DOHH2 (cell line): ENCODE results near the gene ROR2.

Experiments
- H3F3A ChIP-seq: fragments of 200-600 bp; sonication (generic), shearing (Covaris generic); 2 replicates; pipeline ENCODE4 v1.6.0; 2016; ENCODE audit warnings: antibody characterized with exemption, mild to moderate bottlenecking; ENCODE audit not compliant: control insufficient read depth, insufficient read depth
- H3K27ac ChIP-seq: fragments of 200-600 bp; sonication (generic); 2 replicates; pipeline ENCODE4 v1.5.1; 2014; ENCODE audit warnings: low read depth, mild to moderate bottlenecking, low read length, moderate library complexity
- H3K27me3 ChIP-seq: fragments of 200-600 bp; sonication (generic); 2 replicates; pipeline ENCODE4 v1.6.1; 2014; ENCODE audit warnings: mild to moderate bottlenecking, low read length, mixed read lengths; ENCODE audit not compliant: control insufficient read depth
- H3K36me3 ChIP-seq: fragments of 200-600 bp; sonication (generic); 2 replicates; pipeline ENCODE4 v1.6.1; 2014; ENCODE audit warnings: mild to moderate bottlenecking, low read length, moderate library complexity, mixed read lengths; ENCODE audit not compliant: control insufficient read depth
- H3K4me1 ChIP-seq: fragments of 200-600 bp; sonication (generic); 2 replicates; pipeline ENCODE4 v1.6.1; 2014; ENCODE audit warnings: mild to moderate bottlenecking, low read length, mixed read lengths; ENCODE audit not compliant: control insufficient read depth
- H3K4me2 ChIP-seq: fragments of 200-600 bp; sonication (generic); 2 replicates; pipeline ENCODE4 v1.6.0; 2014; ENCODE audit warnings: mild to moderate bottlenecking, low read length, moderate library complexity
- H3K4me3 ChIP-seq: fragments of 200-600 bp; sonication (generic); 2 replicates; pipeline ENCODE4 v1.5.1; 2014; ENCODE audit warnings: mild to moderate bottlenecking, low read length, mixed read lengths
- H3K79me2 ChIP-seq: fragments of 200-600 bp; sonication (generic); 2 replicates; pipeline ENCODE4 v1.6.1; 2014; ENCODE audit warnings: mild to moderate bottlenecking, low read length, mixed read lengths; ENCODE audit not compliant: control insufficient read depth
- H3K9me2 ChIP-seq: fragments of 200-600 bp; sonication (generic); replicated peaks from 2 replicates; pipeline ENCODE4 v1.6.1; 2014; ENCODE audit warnings: mild to moderate bottlenecking, low read length, mixed read lengths; ENCODE audit not compliant: control insufficient read depth
- H3K9me3 ChIP-seq: fragments of 200-600 bp; sonication (generic); 2 replicates; pipeline ENCODE4 v1.6.1; 2014; ENCODE audit warnings: antibody characterized with exemption, low read length, mixed read lengths; ENCODE audit not compliant: control insufficient read depth, insufficient read depth
- H4K20me1 ChIP-seq: fragments of 200-600 bp; sonication (generic); 2 replicates; pipeline ENCODE4 v1.6.0; 2014; ENCODE audit warnings: low read depth, mild to moderate bottlenecking, antibody characterized with exemption, low read length, moderate library complexity; ENCODE audit not compliant: control insufficient read depth, insufficient read depth
- EZH2phosphoT487 ChIP-seq: fragments of 200-600 bp; sonication (generic); IDR thresholded peaks from 2 replicates; pipeline ENCODE4 v1.6.1; 2017; ENCODE audit warnings: borderline replicate concordance, mild to moderate bottlenecking, antibody characterized with exemption, low read length, moderate library complexity, mixed read lengths
- TF ChIP-seq, protein P1 (sequence below): fragments of 200-600 bp; sonication (generic); IDR thresholded peaks from one replicate; pipeline ENCODE4 v1.5.1; 2014; ENCODE audit warnings: antibody characterized with exemption, mild to moderate bottlenecking, low read depth, low read length; ENCODE audit not compliant: poor library complexity, severe bottlenecking

Gene ROR2

DNA sequence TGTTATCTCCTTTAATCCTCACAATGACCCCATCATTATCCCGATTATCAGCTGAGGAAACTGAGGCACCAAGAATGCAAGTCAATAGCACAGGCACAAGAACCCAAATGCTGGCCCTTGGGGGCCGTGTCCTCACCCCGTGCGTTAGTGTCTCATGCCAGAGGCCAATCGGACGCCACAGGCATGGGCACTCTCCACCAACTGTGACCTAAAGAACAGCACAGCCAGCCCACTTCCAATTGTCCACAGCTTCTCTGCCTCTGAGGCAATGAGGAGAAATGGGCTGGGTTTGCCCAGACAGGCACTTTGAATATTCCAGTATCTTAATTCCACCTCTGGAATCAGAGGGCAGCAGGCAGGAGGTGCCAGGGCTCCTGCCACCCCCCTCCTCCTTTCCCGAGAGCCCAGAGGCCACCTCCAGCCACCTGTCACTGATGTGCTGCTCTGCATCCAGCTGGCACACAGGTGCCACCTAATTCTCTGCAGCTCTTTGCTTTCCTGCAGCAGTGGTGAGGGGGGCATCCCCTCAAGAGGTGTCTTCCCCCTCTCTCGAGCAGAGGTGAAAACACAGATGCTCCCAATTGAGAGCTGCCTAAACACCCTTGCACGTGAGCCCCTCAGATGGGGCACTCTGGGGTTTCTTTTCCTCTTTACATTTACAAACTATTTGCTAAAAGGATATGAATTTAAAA is 107.5 kb downstream of the ROR2 start:
- no peak overlapping the region for H3K4me2 ChIP-seq
- no peak overlapping the region for H3K27ac ChIP-seq
- no peaks in the 10 kb centered on the region for H4K20me1 ChIP-seq

DNA sequence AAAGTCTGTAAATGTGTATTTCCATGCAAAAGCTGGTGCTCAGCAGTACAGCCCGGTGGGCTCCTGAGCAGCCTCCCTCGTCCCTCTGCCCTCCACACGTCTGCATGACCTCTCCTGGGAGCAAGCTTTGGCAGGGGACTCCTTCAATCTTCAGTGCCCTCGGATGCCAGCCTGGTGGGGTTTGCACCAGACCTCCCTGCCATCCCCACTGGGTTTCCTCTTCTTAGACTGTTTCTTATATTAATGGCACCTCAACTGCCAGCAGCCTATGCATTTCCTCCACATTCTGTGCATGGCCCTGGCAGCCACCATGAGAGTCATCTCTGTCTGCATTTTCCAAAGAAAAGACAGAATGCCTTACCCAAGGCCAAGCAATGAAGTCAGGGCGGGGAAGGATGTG is 108.4 kb downstream of the ROR2 start:
- no peaks in the 10 kb centered on the region for H3K36me3 ChIP-seq
- no peaks in the 10 kb centered on the region for H3K9me2 ChIP-seq
- no peaks in the 10 kb centered on the region for H3K9me3 ChIP-seq
- no peak overlapping the region for H3K4me2 ChIP-seq
- no peak overlapping the region for H3K27ac ChIP-seq
- TF ChIP-seq, protein P1, sequence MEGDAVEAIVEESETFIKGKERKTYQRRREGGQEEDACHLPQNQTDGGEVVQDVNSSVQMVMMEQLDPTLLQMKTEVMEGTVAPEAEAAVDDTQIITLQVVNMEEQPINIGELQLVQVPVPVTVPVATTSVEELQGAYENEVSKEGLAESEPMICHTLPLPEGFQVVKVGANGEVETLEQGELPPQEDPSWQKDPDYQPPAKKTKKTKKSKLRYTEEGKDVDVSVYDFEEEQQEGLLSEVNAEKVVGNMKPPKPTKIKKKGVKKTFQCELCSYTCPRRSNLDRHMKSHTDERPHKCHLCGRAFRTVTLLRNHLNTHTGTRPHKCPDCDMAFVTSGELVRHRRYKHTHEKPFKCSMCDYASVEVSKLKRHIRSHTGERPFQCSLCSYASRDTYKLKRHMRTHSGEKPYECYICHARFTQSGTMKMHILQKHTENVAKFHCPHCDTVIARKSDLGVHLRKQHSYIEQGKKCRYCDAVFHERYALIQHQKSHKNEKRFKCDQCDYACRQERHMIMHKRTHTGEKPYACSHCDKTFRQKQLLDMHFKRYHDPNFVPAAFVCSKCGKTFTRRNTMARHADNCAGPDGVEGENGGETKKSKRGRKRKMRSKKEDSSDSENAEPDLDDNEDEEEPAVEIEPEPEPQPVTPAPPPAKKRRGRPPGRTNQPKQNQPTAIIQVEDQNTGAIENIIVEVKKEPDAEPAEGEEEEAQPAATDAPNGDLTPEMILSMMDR = no peak
- no peak for TF ChIP-seq EZH2phosphoT487
- no peak overlapping the region for H3K4me3 ChIP-seq
- peaks cover 15% of the 10 kb centered on the region for H3K27me3 ChIP-seq
- no peaks in the 10 kb centered on the region for H3K79me2 ChIP-seq
- H4K20me1 ChIP-seq = no peaks in the 10 kb centered on the region
- no peaks in the 10 kb centered on the region for H3K4me1 ChIP-seq
- H3F3A ChIP-seq = no peaks in the 10 kb centered on the region

More for the DNA sequence above, 107.5 kb downstream of the ROR2 start:
- H3F3A ChIP-seq = no peaks in the 10 kb centered on the region
- TF ChIP-seq, protein P1 = no peak
- TF ChIP-seq EZH2phosphoT487 = no peak
- peaks cover 10% of the 10 kb centered on the region for H3K27me3 ChIP-seq
- H3K4me3 ChIP-seq = no peak overlapping the region
- no peaks in the 10 kb centered on the region for H3K79me2 ChIP-seq
- no peaks in the 10 kb centered on the region for H3K9me3 ChIP-seq
- no peaks in the 10 kb centered on the region for H3K4me1 ChIP-seq
- no peaks in the 10 kb centered on the region for H3K9me2 ChIP-seq
- H3K36me3 ChIP-seq = no peaks in the 10 kb centered on the region

DNA sequence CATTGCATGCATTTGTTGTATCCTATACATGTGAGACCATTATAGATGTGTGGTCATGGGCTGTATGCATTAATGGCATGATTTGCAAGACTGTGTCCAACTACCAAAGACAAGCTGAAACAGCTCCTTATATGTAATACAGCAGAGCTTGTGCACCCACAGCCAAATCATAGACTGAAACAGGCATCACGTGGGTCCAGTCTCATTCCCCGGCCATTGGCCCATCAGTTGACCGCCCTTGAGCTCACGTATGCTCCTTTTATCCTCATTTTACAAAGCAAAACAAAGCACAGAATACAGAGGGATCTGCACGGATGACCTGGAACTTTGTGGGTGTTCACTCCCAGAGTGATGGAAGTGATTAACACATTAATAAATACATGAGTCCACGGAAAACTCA is 109.1 kb downstream of the ROR2 start:
- Histone ChIP-seq H3K79me2 (no peaks in the 10 kb centered on the region), H3K4me1 (no peaks in the 10 kb centered on the region), H3K27me3 (peaks cover 17% of the 10 kb centered on the region), H3K36me3 (no peaks in the 10 kb centered on the region), H4K20me1 (no peaks in the 10 kb centered on the region), H3K9me2 (no peaks in the 10 kb centered on the region), H3K4me2 (no peak overlapping the region), H3K9me3 (no peaks in the 10 kb centered on the region), H3F3A (no peaks in the 10 kb centered on the region), H3K4me3 (no peak overlapping the region), H3K27ac (no peak overlapping the region)
- TF ChIP-seq, protein P1 = no peak
- TF ChIP-seq EZH2phosphoT487 = no peak
